HepG2 (cell line): ENCODE measurements around the gene CFAP210. TPM values are rescaled to one million over a fixed set of nuclear protein-coding genes. Genes with fewer than 3 reads are reported as not detected.
A peak's percentile ranks its signal among the peaks of the same experiment; 100 is the strongest.

Experiments
- CBX2 ChIP-seq, 2 experiments: fragments of 200-600 bp in 1 of 2; sonication (generic); formaldehyde crosslinking in 1 of 2; IDR thresholded peaks; 2 replicates each; pipeline versions ENCODE4 v1.7.0 to v1.8.1; 2018 to 2022; ENCODE audit warnings: low read depth in 2 of 2, low read length in 1 of 2, mild to moderate bottlenecking in 1 of 2, missing genetic modification reagents in 1 of 2
- CENPBD1 ChIP-seq: sonication (generic); formaldehyde crosslinking; IDR thresholded peaks from 2 replicates; pipeline ENCODE4 v1.8.0; 2022; ENCODE audit warnings: missing genetic modification reagents, low read depth, mild to moderate bottlenecking, borderline replicate concordance
- ESRRA ChIP-seq: sonication (generic); formaldehyde crosslinking; IDR thresholded peaks from 2 replicates; pipeline ENCODE4 v1.5.1; 2020; ENCODE audit warnings: mild to moderate bottlenecking, low read depth, missing genetic modification reagents
- FLYWCH1 ChIP-seq: sonication (generic); formaldehyde crosslinking; IDR thresholded peaks from 2 replicates; pipeline ENCODE4 v1.8.1; 2023; ENCODE audit warnings: mild to moderate bottlenecking, missing genetic modification reagents
- FOXJ3 ChIP-seq: sonication (generic); formaldehyde crosslinking; IDR thresholded peaks from 2 replicates; pipeline ENCODE4 v1.4.0; 2020; ENCODE audit warnings: missing genetic modification reagents, mild to moderate bottlenecking, borderline replicate concordance
- FOXO1 ChIP-seq: sonication (generic); formaldehyde crosslinking; IDR thresholded peaks from 2 replicates; pipeline ENCODE4 v1.4.0; 2020; ENCODE audit warnings: missing genetic modification reagents
- MAFK ChIP-seq, 2 experiments: IDR thresholded peaks in 1 of 2; conservative IDR thresholded peaks in 1 of 2; 2 replicates each; pipeline ENCODE4 v1.6.1; 2011; ENCODE audit warnings: improper control_type of control experiment in 2 of 2, low read length in 2 of 2
- MTF2 ChIP-seq: sonication (generic); formaldehyde crosslinking; IDR thresholded peaks from 2 replicates; pipeline ENCODE4 v1.5.0; 2020; ENCODE audit warnings: missing genetic modification reagents, borderline replicate concordance
- NFIB ChIP-seq: sonication (generic); formaldehyde crosslinking; IDR thresholded peaks from 2 replicates; pipeline ENCODE4 v1.9.0; 2021; ENCODE audit warnings: missing genetic modification reagents, mild to moderate bottlenecking, borderline replicate concordance
- POLR2A ChIP-seq, 2 experiments: IDR thresholded peaks; 2 replicates each; pipeline ENCODE4 v1.6.1; 2011; ENCODE audit warnings: low read depth in 2 of 2, low read length in 2 of 2, mild to moderate bottlenecking in 1 of 2, moderate library complexity in 1 of 2; ENCODE audit not compliant: insufficient read depth in 1 of 2
- PPARG ChIP-seq: conservative IDR thresholded peaks from 2 replicates; pipeline ENCODE4 v1.6.1; 2016; ENCODE audit warnings: missing biosample characterization, missing genetic modification reagents
- RARG ChIP-seq: sonication (generic); formaldehyde crosslinking; IDR thresholded peaks from 2 replicates; pipeline ENCODE4 v1.4.0; 2020; ENCODE audit warnings: low read depth, mild to moderate bottlenecking, missing genetic modification reagents
- SAP130 ChIP-seq: IDR thresholded peaks from 2 replicates; pipeline ENCODE4 v1.6.1; 2016; ENCODE audit warnings: low read depth
- XBP1 ChIP-seq: sonication (generic); formaldehyde crosslinking; IDR thresholded peaks from 2 replicates; pipeline ENCODE4 v1.5.0; 2020; ENCODE audit warnings: missing genetic modification reagents
- ZNF136 ChIP-seq: sonication (generic); formaldehyde crosslinking; IDR thresholded peaks from 2 replicates; pipeline ENCODE4 v1.8.1; 2022; ENCODE audit warnings: low read depth, mild to moderate bottlenecking, moderate library complexity, missing genetic modification reagents
- ZNF350 ChIP-seq: sonication (generic); formaldehyde crosslinking; IDR thresholded peaks from 2 replicates; pipeline ENCODE4 v1.4.0; 2020; ENCODE audit warnings: mild to moderate bottlenecking, low read depth, missing genetic modification reagents, borderline replicate concordance
- ZNF563 ChIP-seq: sonication (generic); formaldehyde crosslinking; IDR thresholded peaks from 2 replicates; pipeline ENCODE4 v1.8.0; 2022; ENCODE audit warnings: mild to moderate bottlenecking, moderate library complexity, missing genetic modification reagents
- ZNF605 ChIP-seq: sonication (generic); formaldehyde crosslinking; IDR thresholded peaks from 2 replicates; pipeline ENCODE4 v1.8.0; 2022; ENCODE audit warnings: mild to moderate bottlenecking, missing genetic modification reagents
- ZNF720 ChIP-seq: sonication (generic); formaldehyde crosslinking; IDR thresholded peaks from 2 replicates; pipeline ENCODE4 v1.4.0; 2020; ENCODE audit warnings: missing genetic modification reagents
- polyA plus RNA-seq, 8 experiments: library from polyadenylated mRNA; depleted of rRNA in 3 of 8; stranded (reverse) in 7 of 8; unstranded in 1 of 8; fragments of >200 nt; fragmentation: Illumina TruSeq in 4 of 8; extraction: Trizol in 4 of 8; gene quantifications; 2 replicates each; pipeline versions ENCODE4 v1.2.1 to v1.2.3, GENCODE V29; 2011 to 2016; ENCODE audit warnings: low read depth in 4 of 8, missing spikeins in 1 of 8, mixed read lengths in 1 of 8; ENCODE audit not compliant: insufficient read depth in 1 of 8
- total RNA-seq, 5 experiments: library from RNA; depleted of rRNA; stranded (reverse); fragments of >200 nt; fragmentation: Illumina TruSeq; extraction: Trizol; gene quantifications; 2 replicates each; pipeline ENCODE4 v1.2.3, GENCODE V29; 2016; ENCODE audit warnings: low read depth in 1 of 5
- TF ChIP-seq, protein P1 (sequence below): sonication (generic); formaldehyde crosslinking; IDR thresholded peaks from 2 replicates; pipeline ENCODE4 v1.4.0; 2020; ENCODE audit warnings: mild to moderate bottlenecking, missing genetic modification reagents
- TF ChIP-seq, protein P2 (sequence below): IDR thresholded peaks from 2 replicates; pipeline ENCODE4 v1.6.1; 2016; ENCODE audit warnings: missing compliant biosample characterization, missing genetic modification reagents, borderline replicate concordance
- TF ChIP-seq, protein P3 (sequence below): fragments of 450-650 bp; IDR thresholded peaks from 2 replicates; pipeline ENCODE4 v1.6.1; 2017

The CFAP210 gene
- total and polyA plus RNA-seq, 2 of the 13 experiments (the other 11 are each of a cell fraction or from before 2014, with no cell fraction given) = 0.18 TPM; not detected in 1

- TF ChIP-seq ZNF563 (CRISPR knock-in tag) (no peak), ZNF350 (0 out of 2 replicates have a peak, but pooled peaks have one; percentile 38), FOXO1 (CRISPR knock-in tag) (peak; percentile 89), FLYWCH1 (CRISPR knock-in tag) (no peak), PPARG (CRISPR knock-in tag) (peak; percentile 36; the same call in 1 of the 2 replicates), RARG (CRISPR knock-in tag) (no peak), SAP130 (CRISPR knock-in tag) (peak; percentile 88), ZNF136 (no peak), XBP1 (no peak), FOXJ3 (CRISPR knock-in tag) (0 out of 2 replicates have a peak, but pooled peaks have one; percentile 29), POLR2A (IDR thresholded peaks at IDR 0.05; ENCODE audit: insufficient read depth in 1 of 2, low read depth in 2 of 2, low read length in 2 of 2) (peak; percentile 44 to 80; a peak in 3 of 4 replicates), NFIB (no peak), MTF2 (CRISPR knock-in tag) (no peak), ZNF720 (CRISPR knock-in tag) (no peak), ESRRA (CRISPR knock-in tag) (no peak), CENPBD1 (CRISPR knock-in tag) (no peak), MAFK (conservative IDR thresholded peaks at IDR 0.05 in 1 of 2, IDR thresholded peaks at IDR 0.05 in 1 of 2; ENCODE audit: low read length in 2 of 2) (no peak), CBX2 (IDR thresholded peaks at IDR 0.05; ENCODE audit: low read depth, low read length) (no peak), CBX2 (CRISPR knock-in tag; IDR thresholded peaks at IDR 0.05; ENCODE audit: low read depth) (no peak), ZNF605 (no peak; the same call in 1 of the 2 replicates)
- TF ChIP-seq, protein P1, sequence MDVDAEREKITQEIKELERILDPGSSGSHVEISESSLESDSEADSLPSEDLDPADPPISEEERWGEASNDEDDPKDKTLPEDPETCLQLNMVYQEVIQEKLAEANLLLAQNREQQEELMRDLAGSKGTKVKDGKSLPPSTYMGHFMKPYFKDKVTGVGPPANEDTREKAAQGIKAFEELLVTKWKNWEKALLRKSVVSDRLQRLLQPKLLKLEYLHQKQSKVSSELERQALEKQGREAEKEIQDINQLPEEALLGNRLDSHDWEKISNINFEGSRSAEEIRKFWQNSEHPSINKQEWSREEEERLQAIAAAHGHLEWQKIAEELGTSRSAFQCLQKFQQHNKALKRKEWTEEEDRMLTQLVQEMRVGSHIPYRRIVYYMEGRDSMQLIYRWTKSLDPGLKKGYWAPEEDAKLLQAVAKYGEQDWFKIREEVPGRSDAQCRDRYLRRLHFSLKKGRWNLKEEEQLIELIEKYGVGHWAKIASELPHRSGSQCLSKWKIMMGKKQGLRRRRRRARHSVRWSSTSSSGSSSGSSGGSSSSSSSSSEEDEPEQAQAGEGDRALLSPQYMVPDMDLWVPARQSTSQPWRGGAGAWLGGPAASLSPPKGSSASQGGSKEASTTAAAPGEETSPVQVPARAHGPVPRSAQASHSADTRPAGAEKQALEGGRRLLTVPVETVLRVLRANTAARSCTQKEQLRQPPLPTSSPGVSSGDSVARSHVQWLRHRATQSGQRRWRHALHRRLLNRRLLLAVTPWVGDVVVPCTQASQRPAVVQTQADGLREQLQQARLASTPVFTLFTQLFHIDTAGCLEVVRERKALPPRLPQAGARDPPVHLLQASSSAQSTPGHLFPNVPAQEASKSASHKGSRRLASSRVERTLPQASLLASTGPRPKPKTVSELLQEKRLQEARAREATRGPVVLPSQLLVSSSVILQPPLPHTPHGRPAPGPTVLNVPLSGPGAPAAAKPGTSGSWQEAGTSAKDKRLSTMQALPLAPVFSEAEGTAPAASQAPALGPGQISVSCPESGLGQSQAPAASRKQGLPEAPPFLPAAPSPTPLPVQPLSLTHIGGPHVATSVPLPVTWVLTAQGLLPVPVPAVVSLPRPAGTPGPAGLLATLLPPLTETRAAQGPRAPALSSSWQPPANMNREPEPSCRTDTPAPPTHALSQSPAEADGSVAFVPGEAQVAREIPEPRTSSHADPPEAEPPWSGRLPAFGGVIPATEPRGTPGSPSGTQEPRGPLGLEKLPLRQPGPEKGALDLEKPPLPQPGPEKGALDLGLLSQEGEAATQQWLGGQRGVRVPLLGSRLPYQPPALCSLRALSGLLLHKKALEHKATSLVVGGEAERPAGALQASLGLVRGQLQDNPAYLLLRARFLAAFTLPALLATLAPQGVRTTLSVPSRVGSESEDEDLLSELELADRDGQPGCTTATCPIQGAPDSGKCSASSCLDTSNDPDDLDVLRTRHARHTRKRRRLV (CRISPR knock-in tag) = no peak
- TF ChIP-seq, protein P2, sequence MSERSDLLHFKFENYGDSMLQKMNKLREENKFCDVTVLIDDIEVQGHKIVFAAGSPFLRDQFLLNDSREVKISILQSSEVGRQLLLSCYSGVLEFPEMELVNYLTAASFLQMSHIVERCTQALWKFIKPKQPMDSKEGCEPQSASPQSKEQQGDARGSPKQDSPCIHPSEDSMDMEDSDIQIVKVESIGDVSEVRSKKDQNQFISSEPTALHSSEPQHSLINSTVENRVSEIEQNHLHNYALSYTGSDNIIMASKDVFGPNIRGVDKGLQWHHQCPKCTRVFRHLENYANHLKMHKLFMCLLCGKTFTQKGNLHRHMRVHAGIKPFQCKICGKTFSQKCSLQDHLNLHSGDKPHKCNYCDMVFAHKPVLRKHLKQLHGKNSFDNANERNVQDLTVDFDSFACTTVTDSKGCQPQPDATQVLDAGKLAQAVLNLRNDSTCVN = no peak
- TF ChIP-seq, protein P3, sequence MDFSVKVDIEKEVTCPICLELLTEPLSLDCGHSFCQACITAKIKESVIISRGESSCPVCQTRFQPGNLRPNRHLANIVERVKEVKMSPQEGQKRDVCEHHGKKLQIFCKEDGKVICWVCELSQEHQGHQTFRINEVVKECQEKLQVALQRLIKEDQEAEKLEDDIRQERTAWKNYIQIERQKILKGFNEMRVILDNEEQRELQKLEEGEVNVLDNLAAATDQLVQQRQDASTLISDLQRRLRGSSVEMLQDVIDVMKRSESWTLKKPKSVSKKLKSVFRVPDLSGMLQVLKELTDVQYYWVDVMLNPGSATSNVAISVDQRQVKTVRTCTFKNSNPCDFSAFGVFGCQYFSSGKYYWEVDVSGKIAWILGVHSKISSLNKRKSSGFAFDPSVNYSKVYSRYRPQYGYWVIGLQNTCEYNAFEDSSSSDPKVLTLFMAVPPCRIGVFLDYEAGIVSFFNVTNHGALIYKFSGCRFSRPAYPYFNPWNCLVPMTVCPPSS = no peak
These were observed 22.9 kb upstream of the CFAP210 start (continued) for GRCh38 chr2:169716938-169717690.
